ENCODE results near the gene TSSK1B.
"Not testable (repeated sequence)": the region's sequence is repeated elsewhere in the genome, so short reads cannot be mapped to it uniquely, and the experiment has no call there.

The TSSK1B gene

GRCh38 chr5:113404269-113404668, 30.5 kb downstream of the TSSK1B start:
- DNase-seq (ENCODE audit: low read depth in 3 of 3, low spot score in 1 of 3), result no peak

- not testable (repeated sequence) for DNase-seq (ENCODE audit: low read depth in 3 of 3, low spot score in 1 of 3)
Observed at GRCh38 chr5:113397986-113398385, 36.8 kb downstream of the TSSK1B start.

GRCh38 chr5:113397046-113397445, 37.7 kb downstream of the TSSK1B start:
- no peak for DNase-seq (ENCODE audit: low read depth in 3 of 3, low spot score in 1 of 3)

DNA sequence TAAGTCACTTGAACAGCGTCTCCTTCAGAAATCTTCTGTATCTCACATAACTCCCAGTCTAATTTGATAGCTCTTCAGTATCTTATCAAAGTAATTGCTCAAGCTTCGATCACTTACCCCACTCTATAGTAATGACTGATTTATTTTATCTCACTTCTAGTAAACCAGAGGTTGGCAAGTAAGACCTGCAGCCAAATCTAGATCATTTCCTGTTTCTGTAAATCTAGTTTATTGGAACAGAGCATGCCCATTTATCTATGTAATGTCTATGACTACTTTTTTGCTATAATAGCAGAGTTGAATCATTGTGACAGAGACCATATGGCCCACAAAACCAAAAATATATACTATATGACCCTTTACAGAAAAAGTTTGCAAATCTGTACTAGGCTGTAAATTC, 40.1 kb downstream of the TSSK1B start:
- no peak for DNase-seq (ENCODE audit: low read depth in 3 of 3, low spot score in 1 of 3)

GRCh38 chr5:113390224-113390623, 44.6 kb downstream of the TSSK1B start:
- DNase-seq (ENCODE audit: low read depth in 3 of 3, low spot score in 1 of 3), result no peak

DNA sequence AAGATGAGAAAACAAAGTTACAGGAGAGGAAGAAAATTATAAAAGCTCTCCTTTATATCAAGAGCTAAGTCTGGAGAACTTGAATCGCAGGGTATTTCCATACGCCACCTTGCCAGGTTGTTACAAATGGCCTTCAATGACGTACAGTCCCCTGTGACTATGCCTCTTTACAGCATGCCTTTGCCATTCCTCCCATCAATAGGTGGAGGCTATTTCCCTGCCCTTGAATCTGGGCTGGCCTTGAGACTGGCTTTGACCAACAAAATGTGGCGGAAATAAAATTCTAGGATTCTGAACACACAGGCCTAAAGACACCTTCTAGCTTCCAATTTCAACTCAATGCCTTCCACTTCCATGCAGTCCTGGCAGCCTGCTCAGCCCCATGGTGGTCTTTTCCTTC, 45.7 kb downstream of the TSSK1B start:
- no peak for DNase-seq (ENCODE audit: low read depth in 3 of 3, low spot score in 1 of 3)

GRCh38 chr5:113387844-113388243, 46.9 kb downstream of the TSSK1B start:
- DNase-seq (ENCODE audit: low read depth in 3 of 3, low spot score in 1 of 3), result no peak

GRCh38 chr5:113384782-113385285, 50.0 kb downstream of the TSSK1B start:
- DNase-seq (ENCODE audit: low read depth in 3 of 3, low spot score in 1 of 3), result no peak

GRCh38 chr5:113382731-113383130, 52.1 kb downstream of the TSSK1B start:
- no peak for DNase-seq (ENCODE audit: low read depth in 3 of 3, low spot score in 1 of 3)

All from stimulated activated CD4-positive, alpha-beta T cell treated with anti-CD3 and anti-CD28 coated beads, TNF-alpha, amount 100 ng/mL, for 1 hour (primary cell).